ENCODE results near the gene TPPP. TPM values are rescaled to one million over a fixed set of nuclear protein-coding genes. Genes with fewer than 3 reads are reported as not detected.

TPPP gene
- total RNA-seq, 1 experiment from 2014 or later: 0.25 TPM

Other genes starting within 250 kb of the TPPP start
- 2.9 and 3.0 TPM in 2 replicates for gene SLC9A3, start 168.9 kb downstream of the TPPP start, total RNA-seq (2014; rRNA removed; shearing (Covaris generic))
- 3.7 and 6.1 TPM in 2 replicates for gene CEP72, start 81.0 kb downstream of the TPPP start, total RNA-seq (2014; rRNA removed; shearing (Covaris generic))
- gene ZDHHC11B, start 91.4 kb upstream of the TPPP start, total RNA-seq (2014; rRNA removed; shearing (Covaris generic)): not detected in 2 replicates
- 0.22 and 0.44 TPM in 2 replicates for gene ZDHHC11, start 157.6 kb upstream of the TPPP start, total RNA-seq (2014; rRNA removed; shearing (Covaris generic))
- 30.9 and 37.3 TPM in 2 replicates for gene BRD9, start 199.4 kb upstream of the TPPP start, total RNA-seq (2014; rRNA removed; shearing (Covaris generic))
- gene TRIP13, start 199.5 kb upstream of the TPPP start, total RNA-seq (2014; rRNA removed; shearing (Covaris generic)): 44.5 and 62.9 TPM in 2 replicates